DMS79 (cell line): ENCODE measurements around the gene TNFRSF12A.
A peak's percentile ranks its signal among the peaks of the same experiment; 100 is the strongest.

Source experiments
- DNase-seq: peaks from one replicate; lab custom pipeline; 2025; lab: John Stamatoyannopoulos, UW

Gene TNFRSF12A

DNA sequence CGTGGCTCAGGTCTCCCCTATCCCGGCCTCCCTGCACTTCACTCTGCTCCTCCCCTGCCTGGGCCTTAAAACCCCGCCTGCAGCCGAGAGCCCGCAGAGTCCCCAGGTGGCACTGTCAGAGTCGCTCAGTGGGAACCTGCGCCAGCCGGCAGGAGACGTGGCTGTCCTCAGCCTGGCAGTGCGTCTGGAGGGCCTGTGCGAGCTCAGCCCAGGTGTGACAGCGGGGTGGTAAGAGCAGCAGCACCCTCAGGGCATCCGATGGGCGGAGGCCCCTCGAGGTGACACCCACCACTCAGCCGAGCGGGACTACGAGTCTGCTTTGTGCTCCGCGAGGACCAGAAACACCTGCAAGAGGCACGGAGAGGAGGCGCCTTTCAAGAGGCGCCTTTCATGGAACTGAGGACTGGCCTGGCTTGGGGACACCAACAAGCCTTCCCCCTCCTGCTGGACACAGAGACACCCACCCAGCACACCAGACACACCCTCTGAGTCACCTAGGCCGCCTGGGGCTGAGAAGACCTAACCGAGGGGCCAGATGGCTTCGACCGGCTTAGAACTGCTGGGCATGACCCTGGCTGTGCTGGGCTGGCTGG is 7.2 kb upstream of the TNFRSF12A start, which contains the start of gene CLDN9:
TSS of gene CLDN9 (plus strand) at position 96 of the 593 bp plus-strand sequence. CDS start at position 536, 440 bp downstream.
- DNase-seq: peak; percentile 82

DNA sequence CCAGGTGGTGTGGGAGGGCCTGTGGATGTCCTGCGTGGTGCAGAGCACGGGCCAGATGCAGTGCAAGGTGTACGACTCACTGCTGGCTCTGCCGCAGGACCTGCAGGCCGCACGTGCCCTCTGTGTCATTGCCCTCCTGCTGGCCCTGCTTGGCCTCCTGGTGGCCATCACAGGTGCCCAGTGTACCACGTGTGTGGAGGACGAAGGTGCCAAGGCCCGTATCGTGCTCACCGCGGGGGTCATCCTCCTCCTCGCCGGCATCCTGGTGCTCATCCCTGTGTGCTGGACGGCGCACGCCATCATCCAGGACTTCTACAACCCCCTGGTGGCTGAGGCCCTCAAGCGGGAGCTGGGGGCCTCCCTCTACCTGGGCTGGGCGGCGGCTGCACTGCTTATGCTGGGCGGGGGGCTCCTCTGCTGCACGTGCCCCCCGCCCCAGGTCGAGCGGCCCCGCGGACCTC is 6.6 kb upstream of the TNFRSF12A start:
- no peak for DNase-seq

DNA sequence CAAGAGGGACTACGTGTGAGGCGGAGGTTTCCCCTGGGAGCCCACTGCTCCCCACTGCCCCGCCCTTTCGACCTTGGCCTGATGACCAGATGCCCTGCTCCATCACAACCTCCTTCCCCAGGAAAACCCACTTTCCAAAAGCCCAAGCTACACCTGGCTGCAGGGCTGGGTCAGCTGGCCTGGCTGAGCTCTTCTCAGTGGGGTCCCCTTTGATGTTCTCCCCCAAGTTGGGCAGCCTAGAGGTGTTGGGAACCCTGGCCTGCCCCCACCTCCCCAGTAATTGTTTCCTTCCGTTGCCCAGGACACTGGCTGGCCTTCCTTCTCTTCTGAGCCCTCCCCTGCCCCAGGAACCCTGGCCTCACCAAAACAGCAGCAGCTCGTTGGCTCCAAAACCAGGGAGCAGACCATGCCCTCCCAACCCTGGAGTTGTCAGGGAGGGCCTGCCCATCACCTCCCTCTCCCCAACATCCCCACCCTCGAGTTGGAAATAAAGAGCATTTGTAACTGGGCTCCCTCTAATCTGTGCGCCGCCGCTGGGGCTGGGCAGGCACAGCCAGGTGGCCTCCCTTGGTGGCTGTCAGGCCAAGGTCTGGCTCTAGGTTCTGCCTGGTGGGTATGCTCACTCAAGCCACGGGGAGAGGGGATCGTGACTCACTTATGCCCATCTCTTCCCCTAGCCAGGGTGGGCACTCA is 6.0 kb upstream of the TNFRSF12A start:
- no peak for DNase-seq

DNA sequence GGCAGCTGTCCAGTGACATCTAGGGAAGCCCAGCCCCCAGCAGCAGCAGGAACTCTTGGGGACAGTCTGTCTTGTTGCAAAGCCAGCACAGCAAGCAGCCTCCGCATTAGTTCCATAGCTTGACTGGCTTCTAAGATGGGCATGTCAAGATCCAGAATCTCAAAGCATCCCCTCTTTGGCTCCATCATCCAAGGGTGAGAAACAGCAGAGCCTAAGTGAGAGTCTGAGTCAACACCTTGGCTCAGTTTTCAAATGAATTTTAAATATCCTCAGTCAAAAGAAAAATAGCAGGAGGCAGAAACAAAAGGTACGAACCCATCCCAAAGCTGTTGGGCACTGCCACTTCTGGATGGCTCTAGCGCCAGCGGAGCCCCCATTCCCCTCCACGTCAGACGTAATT is 5.2 kb upstream of the TNFRSF12A start:
- DNase-seq: no peak

DNA sequence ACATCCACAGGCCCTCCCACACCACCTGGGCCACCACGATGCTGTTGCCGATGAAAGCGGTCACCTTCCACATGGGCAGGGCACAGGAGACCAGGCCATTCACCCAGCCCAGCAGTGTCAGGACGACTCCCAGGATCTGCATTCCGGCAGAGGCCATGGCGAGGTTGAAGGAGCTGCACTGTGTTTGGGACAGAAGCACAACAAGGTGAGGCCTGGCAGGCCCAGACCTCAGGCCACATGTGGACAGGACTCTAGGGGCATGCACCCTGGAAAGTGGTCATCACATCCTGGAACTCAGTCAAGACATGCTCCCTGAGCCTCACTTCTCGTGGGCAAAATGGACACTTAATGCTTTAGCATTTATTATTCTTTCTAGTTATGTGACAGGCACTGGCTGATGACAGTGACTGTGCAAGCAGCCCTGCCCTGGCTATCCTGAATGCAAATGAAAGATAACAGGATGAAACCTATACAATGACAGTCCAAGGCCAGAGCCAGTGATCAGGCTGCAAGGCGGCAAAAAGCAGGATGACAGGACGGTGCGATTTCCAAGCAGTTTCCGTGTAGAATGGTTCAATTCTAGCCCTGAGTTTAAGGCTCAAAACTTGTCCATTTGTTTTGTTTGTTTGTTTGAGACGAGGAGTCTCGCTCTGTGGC is 4.2 kb upstream of the TNFRSF12A start:
- DNase-seq: no peak

DNA sequence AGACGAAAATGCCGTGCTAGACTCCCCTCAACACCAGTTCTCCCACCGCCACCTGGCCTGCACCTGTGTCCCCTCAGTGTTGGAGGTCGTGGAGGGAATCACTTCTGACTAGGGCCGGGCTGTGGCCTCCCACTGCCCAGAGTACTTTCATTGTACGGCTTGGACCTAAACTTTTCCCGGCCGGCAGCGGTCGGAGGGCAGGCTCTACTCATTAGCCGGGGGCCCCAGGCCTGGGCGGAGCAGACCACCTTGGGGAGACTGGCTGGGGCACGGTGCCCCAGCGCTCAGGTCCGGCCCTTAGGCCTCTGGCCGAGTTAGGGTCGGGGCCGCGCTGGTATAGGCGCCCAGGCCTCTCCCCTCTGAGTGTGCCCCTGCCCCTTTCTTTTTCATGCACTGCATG is 2.8 kb upstream of the TNFRSF12A start:
- no peak for DNase-seq

DNA sequence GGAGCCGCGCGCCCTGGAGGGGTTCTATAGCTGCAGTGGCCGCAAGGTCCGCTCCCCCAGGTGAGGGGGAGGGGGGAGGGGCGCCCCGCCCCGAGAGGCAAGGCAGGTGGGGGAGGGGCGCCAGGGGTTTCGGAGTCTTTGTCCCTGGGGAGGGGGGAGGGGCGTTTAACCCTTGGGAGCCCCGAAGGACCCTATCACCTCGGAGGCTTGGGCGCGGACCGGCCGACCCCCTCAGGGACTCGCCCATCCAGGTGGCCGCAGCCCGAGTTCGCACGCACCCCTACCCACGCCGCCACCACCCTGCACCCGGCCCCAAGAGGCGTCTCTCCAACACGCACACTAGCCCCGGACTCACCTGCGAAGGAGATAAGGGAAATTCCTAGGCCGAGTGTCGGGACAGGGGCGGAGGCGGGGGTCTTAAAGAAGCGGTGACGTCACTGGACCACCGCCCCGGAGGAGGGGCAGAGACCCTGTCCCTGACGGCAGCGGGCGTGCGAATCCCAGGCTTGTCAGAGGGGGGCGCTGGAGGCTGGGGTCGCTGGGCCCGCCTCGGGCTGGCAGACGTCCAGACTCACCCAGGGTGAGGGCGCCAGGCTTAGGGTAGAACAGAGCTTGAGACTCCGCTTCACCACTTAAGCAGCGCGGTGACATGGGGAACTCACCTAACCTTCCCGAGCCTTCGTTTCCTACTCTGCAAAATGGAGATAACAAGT is 2.2 kb upstream of the TNFRSF12A start, which contains the start of gene CLDN6:
TSS of gene CLDN6 (minus strand) at position 390 of the 713 bp plus-strand sequence. CDS start 2,162 bp downstream, outside the sequence.
- DNase-seq: no peak

DNA sequence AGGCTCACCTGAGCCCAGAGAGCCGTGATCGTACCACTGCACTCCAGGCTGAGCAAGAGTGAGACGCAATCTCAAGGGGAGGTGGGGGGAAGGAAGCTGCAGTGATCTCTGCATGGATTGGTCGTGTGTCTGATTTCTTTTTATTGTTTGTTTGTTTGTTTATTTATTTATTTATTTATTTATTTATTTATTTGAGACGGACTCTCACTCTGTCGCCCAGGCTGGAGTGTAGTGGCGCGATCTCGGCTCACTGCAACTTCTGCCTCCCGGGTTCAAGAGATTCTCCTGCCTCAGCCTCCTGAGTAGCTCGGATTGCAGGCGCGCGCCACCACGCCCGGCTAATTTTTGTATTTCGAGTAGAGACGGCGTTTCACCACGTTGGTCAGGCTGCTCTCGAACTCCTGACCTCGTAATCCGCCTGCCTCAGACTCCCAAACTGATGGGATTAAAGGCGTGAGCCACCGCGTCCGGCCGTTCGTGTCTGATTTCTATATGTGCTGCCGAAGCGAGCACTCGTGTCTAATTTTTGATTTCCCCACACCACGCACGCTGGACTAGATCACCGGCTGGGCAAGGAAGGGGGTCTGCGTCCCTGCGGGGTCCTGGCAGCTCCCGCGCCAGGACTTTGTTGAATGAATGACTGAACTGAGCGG is 448 bp upstream of the TNFRSF12A start:
- no peak for DNase-seq

DNA sequence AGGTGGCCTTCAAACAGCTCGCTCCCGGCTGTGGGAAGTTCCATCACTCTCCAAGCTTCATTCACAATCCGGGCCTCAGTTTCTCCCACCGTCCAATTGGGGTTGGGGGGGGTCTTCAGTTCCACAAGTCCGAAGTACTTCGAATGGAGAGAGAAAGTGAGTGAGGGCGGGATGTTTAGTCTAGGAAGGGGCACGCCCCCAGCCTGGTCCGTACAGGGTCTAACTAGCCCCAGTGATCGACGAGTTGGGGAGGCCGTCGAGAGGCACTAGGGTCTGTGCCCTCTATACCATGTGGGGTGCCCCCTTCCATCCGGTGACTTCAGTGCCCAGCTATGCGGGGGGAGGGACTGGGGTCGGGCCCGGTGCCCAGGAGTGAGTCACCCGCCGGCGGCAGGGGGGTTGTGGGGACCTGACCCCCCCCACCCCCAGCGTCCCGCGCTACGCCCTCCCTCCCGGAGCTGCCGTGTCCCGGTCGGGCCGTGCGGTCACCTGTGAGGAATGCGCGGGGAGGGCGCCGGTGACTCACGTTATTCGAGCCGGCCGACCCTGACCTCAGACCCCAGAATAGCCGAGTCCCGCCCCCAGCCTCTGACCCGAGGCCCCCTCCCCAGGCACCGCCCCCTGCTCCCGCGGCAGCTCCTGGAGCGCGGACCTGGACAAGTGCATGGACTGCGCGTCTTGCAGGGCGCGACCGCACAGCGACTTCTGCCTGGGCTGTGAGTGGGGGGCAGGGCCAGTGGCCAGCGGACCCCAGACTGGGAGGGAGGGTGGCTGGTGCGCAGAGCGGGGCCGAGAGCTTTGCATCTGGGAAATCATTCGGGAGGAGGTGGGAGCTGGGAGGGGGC is 658 bp downstream of the TNFRSF12A start:
- DNase-seq: no peak

DNA sequence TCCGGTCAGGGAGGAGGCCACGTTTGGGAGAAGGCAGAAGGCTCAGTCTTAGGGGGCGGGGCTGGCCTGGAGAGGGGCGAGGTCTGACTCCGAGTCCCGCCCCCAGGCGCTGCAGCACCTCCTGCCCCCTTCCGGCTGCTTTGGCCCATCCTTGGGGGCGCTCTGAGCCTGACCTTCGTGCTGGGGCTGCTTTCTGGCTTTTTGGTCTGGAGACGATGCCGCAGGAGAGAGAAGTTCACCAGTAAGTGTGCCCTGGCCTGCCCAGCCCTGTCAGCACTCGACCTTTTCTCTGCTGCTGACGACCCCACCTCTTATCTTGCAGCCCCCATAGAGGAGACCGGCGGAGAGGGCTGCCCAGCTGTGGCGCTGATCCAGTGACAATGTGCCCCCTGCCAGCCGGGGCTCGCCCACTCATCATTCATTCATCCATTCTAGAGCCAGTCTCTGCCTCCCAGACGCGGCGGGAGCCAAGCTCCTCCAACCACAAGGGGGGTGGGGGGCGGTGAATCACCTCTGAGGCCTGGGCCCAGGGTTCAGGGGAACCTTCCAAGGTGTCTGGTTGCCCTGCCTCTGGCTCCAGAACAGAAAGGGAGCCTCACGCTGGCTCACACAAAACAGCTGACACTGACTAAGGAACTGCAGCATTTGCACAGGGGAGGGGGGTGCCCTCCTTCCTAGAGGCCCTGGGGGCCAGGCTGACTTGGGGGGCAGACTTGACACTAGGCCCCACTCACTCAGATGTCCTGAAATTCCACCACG is 1.5 kb downstream of the TNFRSF12A start:
- DNase-seq: no peak

DNA sequence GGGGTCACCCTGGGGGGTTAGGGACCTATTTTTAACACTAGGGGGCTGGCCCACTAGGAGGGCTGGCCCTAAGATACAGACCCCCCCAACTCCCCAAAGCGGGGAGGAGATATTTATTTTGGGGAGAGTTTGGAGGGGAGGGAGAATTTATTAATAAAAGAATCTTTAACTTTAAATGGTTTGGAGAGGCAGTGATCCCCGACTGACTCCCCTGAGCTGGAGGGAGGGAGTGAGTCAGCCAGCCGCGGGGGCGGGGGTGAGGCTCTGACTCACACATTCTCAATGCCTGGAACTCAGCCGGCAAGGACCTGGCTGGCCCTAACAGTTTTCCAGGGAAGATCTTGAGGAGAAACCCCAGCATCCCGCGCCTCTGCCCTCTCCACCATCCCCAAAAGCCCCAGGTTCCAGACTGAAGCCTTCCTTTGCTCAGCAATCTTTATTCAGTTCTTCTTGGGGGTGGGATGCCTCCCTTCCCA is 2.1 kb downstream of the TNFRSF12A start:
- DNase-seq: no peak

DNA sequence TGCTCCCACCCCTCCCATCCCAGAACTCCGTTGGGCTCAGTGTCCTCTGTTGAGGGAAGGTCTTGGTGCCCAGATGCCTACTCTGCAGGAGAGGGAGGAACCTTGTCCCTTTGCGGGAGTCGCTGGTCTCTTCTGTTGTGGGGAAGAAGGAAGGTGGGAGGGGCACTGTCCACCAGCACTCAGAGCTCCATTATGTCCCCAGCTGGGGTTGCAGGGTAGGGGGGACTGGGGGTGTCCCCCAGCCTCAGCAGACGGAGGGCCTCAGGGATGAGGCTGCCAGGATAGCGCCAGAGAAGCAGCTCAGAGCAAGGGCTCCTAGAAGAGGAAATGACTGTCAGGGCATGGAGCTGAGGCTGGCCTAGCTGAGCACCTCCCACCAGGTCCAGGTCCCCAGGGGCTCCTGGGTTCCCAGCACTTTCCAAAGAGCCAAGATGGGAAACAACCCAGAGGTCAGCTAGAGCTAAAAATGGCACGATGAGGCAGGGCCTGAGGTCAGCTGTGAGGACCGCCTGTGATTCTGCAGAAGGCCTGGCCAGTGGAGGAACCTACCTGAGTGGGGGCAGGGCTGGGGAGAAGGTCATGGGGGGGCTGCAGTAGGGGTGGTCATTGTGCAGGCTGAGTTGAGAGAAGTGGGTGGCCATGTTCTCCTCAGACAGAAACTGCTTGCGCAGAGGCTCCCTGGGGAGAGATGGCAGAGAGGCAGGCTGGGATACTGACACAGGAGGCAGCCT is 2.7 kb downstream of the TNFRSF12A start:
- DNase-seq: no peak

DNA sequence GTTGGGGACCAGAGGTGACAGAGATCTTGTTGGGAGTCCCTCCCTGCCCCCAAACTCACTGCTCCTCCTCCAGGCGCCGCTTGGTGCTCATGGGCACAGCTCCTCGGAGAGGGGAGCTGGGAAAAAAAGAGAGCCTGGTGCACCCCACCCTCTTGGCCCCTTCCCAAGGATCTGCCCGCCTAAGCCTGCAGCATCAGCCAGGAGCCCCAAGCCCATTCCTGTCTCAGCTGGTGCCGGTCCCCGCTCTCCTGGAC is 3.2 kb downstream of the TNFRSF12A start:
- DNase-seq: peak; percentile 32

DNA sequence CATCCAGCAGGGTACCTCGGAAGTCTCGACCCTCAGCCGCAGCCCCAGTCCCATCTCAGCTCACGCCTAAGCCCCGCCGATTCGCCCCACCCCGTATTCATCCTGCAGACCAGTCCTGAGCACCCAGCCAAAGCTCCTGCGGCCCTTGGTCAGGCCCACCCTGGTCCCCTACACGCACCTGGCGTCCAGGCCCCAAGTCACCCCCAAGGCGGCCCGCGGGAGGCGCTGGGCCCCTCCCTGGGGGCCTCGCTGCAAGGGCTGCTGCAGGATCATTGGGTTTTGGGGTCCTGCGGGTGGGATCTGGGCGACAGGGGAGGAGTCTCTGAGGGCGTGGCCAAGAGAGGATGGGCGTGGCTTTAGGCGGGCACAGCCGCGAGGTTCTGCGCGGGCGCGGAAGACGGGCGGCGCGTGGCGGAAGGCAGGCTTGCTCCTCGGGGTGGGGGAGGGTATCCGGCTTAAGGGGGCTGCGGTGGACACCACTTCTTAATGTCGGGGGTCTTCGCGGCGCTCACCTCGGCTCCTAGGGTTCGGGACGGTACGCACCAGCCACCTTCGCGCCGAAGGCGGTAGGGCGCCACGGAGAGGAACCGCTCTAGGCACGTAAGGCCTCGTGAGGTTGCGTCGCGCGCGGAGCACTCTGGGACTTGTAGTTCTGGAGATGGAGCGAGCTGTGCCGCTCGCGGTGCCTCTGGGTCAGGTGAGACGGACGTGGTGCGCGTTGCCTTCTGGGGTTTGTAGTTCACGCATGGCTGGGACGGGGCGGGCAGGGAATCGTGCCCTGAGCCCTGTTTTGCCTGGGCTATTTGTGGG is 3.7 kb downstream of the TNFRSF12A start, which contains the start of the genes HCFC1R1 and THOC6:
TSS of gene HCFC1R1 (minus strand) at position 274 of the 810 bp plus-strand sequence. CDS start at position 273, 1 bp downstream.
TSS of gene THOC6 (plus strand) at position 367 of the 810 bp plus-strand sequence. CDS start at position 659, 292 bp downstream.
- peak; percentile 87 for DNase-seq

DNA sequence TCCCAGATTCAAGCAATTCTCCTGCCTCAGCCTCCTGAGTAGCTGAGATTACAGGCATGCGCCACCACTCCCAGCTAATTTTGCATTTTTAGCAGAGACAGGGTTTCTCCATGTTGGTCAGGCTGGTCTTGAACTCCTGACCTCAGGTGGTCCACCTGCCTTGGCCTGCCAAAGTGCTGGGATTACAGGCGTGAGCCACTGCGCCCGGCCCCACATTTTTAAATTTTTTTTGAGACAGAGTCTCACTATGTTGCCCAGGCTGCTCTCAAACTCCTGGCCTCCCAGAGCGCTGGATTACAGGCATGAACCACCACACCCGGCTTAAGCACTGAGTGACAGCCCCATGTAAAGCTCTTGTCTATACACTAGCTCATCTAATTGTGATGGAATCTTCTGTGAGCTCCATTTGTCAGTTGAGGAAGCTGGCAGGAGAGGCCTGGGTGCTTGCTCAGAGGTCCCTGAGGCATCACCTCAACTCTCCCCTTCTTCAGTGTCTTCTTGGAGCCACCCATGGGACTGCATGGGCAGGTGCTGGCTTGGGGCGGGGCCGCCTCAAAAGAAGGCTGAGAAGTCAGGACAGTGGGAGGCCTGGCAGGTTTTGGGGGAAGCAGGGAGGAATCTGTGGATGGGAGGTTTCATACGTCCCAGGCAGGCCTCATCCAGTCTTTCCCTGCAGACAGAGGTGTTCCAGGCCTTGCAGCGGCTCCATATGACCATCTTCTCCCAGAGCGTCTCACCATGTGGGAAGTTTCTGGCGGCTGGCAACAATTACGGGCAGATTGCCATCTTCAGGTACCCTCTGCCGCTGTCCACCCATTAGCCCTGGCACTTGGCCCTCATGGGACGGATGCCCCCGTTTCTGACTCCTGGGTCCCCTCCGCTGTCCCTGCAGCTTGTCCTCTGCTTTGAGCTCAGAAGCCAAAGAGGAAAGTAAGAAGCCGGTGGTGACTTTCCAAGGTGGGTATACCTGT is 5.1 kb downstream of the TNFRSF12A start:
- no peak for DNase-seq

DNA sequence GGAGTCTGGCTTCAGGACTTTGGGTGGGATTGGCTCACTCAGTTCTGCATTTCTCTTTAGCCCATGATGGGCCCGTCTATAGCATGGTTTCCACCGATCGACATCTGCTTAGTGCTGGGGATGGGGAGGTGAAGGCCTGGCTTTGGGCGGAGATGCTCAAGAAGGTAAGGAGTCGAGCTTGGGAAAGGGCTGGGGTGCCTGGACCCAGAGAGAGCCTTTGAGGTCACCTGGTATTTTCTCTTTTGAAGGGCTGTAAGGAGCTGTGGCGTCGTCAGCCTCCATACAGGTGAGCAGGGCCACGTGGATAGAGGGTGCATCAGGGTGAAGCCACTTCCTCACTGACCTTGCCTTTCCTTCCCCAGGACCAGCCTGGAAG is 5.8 kb downstream of the TNFRSF12A start:
- DNase-seq: no peak
